Forelimb muscle (tissue), 1 donor: ENCODE measurements around the gene PNPLA7. TPM values are rescaled to one million over a fixed set of nuclear protein-coding genes. Genes with fewer than 3 reads are reported as not detected.
"Not testable (repeated sequence)": the region's sequence is repeated elsewhere in the genome, so short reads cannot be mapped to it uniquely, and the experiment has no call there.

ENCODE experiments used
- DNase-seq: peaks from one replicate; pipeline ENCODE4 v3.0.0-alpha.2; 2013; ENCODE audit warnings: low read depth
- polyA plus RNA-seq: library from polyadenylated mRNA; unstranded; fragments of 120-200 nt; gene quantifications from one replicate; pipeline ENCODE4 v1.2.1, GENCODE V29; 2013; ENCODE audit not compliant: insufficient read length

Gene PNPLA7
- polyA plus RNA-seq, 1 donor, result 3.6 TPM

DNA sequence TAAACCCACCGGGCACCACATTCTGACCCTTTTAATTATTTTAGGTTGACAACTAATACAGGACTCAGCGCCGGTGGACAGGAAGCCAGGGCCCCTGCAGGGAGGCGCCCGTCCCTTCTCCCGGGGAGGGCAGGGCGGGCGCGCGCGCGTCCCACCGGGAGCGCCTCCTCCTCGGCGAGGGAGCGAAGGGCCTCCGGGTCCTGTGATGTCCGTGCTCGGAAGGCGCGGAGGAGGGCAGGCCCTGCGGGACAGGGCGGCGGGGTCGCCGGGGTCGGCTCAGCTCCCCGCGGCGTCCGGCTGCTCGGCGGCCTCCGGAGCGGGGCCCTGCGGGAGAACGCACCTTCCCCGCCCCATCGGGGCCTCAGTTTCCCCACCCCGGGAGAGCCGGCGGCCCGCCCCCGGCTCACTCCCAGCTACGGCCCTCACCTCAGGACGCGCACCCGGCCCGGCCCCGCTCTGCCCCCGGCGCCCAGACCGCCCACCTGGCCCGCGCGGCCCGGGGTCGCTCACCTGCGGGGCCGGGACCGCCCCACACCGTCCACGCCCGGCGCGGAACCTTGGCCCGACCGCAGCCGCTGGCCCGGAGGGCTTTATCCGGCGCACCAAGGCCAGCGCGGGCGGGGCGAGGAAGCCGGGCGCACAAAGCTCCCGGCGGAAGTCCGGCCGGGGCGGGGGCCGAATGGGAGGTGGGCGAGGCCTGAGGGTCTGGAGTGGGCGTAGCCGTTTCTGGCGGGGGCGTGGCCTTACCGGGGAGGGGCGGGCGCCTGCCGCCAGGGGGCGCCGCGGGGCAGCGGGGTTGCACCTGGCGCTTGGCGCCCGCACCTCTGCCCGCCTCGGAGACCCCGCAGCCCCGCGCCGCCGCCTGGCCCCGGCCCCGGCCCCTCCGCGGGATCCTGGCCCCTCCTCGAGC, 127.3 kb downstream of the PNPLA7 start, which contains the start of the genes EXD3 and NOXA1:
TSS of gene EXD3 (minus strand) at position 559 of the 910 bp plus-strand sequence. CDS start 27,805 bp downstream, outside the sequence.
TSS of gene NOXA1 (plus strand) at position 790 of the 910 bp plus-strand sequence. CDS start 137 bp downstream, outside the sequence.
- no peak for DNase-seq

DNA sequence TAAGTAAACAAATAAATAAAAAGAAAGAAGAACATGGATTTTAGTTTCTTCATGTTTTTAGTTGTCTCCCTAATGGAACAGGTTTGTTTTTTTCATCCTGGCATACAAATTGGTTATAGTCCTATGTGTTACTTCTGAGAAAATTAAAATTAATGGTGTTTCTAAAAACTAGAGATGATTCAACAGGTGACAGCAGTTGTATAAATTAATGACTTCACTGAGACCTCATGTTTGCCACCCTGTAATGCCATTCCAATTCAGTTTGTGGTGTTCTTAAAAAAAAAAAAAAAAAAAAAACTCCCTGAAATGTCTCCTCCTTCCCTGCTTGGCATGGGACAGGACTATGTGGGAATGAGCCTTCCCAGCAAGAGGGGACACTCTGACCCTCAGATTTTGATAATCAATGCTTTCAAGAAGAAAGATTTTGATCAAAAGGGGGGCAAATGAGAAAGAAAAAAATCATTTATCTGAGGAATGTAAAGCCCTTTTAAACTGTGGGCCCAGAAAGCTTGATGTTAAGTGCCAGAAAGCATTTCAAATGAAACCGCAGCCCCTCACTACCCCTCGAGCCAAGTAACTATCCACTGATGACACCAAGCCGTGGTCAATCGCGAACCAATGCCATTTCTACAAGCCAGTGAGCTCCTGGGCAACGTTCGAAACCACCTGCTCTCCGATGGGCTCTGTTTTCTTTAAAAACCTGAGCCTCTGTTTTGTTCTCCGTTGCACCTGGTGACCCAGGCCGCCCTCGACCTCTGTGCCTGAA, 128.2 kb downstream of the PNPLA7 start:
- DNase-seq, result no peak

GRCh38 chr9:137417161-137418021, 132.8 kb downstream of the PNPLA7 start:
- DNase-seq, result no peak

DNA sequence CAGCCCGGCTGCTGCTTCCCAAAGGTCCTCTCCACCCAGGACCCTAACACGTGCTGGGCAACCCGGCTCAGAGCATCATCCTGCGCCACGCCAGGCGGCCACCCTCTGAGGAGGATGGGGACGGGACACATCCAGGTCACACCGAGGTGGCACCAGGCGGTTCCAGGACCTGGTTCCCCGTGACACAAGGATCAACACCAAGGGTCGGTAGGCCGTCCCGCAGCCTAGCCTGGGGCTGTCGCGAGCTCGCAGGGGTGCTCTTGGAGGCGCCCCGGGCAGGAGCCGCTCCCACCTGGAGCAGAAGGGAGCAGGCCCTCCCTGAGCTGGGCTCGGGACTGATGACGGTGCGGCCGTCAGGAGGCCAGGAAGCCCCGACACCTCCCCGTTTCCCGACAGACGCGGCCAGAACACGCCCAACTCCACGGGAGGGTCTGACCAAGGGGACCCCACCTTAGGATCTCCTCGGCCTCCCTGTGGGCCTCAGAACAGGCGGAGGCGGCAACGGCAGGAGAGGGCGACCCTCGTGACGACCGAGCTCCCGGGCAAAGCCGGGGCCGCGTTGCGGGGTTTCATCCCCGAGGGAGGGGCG, 133.5 kb downstream of the PNPLA7 start:
- DNase-seq, result no peak

DNA sequence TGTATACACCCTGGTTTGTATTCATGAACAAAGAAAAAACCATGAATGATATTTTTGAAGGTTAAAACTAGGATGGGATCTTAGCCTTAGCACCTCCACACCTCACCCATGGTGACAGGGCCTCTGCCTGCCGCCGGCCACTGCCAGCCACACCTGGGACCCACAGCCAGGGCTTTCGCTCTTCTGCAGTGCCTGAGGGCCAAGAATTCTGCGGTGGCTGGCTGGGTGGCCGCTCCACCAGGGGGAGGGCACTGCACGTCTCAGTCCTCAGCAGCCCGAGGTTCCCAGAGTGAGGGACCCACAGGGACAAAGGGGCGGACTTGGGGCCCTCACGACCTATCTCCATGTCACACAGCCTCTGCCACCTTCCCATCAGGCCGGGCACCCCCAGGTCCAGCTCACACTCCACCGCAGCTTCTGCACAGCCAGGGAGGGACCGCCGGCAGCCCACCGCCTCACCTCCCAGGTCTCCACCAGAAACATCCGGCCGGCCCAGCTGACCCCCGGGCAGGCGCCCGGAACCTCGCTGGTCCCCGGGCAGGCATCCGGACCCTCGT, 134.1 kb downstream of the PNPLA7 start:
- no peak for DNase-seq

DNA sequence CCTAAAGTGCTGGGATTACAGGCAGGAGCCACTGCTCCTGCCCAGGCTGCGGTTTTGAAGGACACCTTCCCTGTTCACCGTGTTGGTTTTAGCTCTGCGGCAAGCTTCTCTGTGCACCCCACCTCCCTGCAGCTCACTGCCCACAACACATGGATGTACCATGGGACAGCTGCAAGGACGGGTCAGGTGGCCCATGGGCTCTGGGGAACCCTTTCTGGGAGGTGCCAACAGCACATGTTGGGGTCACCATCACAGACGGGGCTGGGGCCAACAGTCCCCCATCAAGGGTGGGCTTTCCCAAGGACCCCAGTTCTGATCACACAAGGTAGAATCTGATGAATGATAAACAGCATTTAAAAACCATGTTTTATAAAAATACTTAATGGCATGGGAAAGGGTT, 134.8 kb downstream of the PNPLA7 start:
- no peak for DNase-seq

- DNase-seq, result no peak
Measured at GRCh38 chr9:137412431-137412830, 137.8 kb downstream of the PNPLA7 start.

DNA sequence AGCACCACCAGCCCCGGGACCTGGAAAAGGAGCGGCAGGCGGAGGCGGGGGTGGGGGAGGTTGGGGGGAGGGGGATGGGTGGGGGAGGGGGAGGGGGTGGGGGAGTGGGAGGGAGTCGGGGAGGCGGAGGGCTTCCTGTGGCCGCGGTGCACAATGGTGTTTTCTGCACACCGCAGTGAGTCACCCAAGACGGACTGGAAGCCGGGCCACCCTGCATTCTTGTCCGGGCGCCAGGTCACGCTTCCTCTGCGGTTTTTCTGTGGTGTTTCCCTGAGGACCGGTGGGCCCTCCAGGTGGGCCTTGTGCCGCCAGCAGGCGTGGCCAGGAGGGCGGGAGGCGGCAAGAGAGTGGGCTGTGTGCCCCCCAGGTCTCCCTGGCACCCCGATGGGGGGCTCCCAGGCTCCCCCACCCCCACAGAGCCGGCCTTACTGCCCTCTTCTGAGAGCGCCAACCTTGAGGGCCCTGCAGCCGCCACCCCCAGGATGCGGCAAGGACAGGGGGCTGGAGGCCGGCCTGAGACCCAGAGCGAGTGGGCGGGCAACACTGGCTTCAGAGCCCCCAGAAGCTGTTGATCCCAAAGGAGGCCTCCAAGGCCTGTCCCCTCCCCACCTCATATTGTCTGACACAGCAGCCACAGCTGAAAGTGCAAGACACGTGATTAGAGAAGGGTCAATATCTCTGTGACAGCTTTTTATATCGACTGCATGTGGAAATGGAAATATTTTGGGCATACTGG, 138.4 kb downstream of the PNPLA7 start:
- no peak for DNase-seq

GRCh38 chr9:137411260-137411644, 138.9 kb downstream of the PNPLA7 start:
- DNase-seq, result no peak

GRCh38 chr9:137410891-137411249, 139.3 kb downstream of the PNPLA7 start:
- no peak for DNase-seq

DNA sequence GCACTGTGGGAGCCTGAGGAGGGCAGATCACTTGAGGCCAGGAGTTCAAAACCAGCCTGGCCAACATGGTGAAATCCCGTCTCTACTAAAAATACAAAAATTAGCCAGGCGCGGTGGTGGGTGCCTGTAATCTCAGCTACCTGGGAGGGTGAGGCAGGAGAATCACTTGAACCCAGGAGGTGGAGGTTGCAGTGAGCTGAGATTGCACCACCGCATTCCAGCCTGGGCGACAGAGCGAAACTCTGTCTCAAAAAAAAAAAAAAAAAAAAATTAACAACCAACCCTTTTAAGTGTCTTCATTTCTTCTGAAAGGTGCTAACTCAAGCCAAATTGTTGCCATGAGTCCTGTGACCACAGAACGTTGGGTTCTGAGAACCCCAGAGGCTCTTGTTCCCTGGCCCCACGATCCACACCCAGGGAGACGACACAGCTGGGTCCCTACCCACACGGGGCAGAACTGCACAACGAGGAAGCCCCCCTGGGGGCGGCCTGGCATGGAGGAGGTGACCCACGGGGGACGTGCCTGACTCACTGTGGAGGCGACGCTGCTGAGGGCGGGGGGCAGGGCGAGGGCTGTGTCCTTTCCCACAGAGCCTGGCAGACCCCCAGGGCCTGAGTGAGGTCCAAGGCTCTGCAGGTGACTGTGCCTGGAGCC, 139.8 kb downstream of the PNPLA7 start:
- DNase-seq, result not testable (repeated sequence)

Other genes with a start within 250 kb of the PNPLA7 start
- gene NRARP, start 248.1 kb downstream of the PNPLA7 start, polyA plus RNA-seq, result 3.8 TPM
- gene EXD3, start 127.2 kb downstream of the PNPLA7 start, polyA plus RNA-seq, result 13.0 TPM
- gene NOXA1, start 127.0 kb downstream of the PNPLA7 start, polyA plus RNA-seq, result 2.2 TPM
- 0.46 TPM for gene ENTPD8, start 109.0 kb downstream of the PNPLA7 start, polyA plus RNA-seq
- gene NSMF, start 91.1 kb downstream of the PNPLA7 start, polyA plus RNA-seq, result 16.9 TPM
- gene MRPL41, start 1.5 kb upstream of the PNPLA7 start, polyA plus RNA-seq, result 27.6 TPM
- 28.0 TPM for gene DPH7, start 28.5 kb upstream of the PNPLA7 start, polyA plus RNA-seq
- gene ZMYND19, start 40.1 kb upstream of the PNPLA7 start, polyA plus RNA-seq, result 17.7 TPM
- 43.3 TPM for gene ARRDC1, start 55.3 kb upstream of the PNPLA7 start, polyA plus RNA-seq
- gene EHMT1, start 68.6 kb upstream of the PNPLA7 start, polyA plus RNA-seq, result 40.4 TPM